ENCODE measurements around the gene PEX7. TPM values are rescaled to one million over a fixed set of nuclear protein-coding genes. Genes with fewer than 3 reads are reported as not detected.

The PEX7 gene
- total and polyA plus RNA-seq, 2 of the 8 experiments (the other 6 are each of a cell fraction or from before 2014, with no cell fraction given): 6.4 to 11.0 TPM

DNA sequence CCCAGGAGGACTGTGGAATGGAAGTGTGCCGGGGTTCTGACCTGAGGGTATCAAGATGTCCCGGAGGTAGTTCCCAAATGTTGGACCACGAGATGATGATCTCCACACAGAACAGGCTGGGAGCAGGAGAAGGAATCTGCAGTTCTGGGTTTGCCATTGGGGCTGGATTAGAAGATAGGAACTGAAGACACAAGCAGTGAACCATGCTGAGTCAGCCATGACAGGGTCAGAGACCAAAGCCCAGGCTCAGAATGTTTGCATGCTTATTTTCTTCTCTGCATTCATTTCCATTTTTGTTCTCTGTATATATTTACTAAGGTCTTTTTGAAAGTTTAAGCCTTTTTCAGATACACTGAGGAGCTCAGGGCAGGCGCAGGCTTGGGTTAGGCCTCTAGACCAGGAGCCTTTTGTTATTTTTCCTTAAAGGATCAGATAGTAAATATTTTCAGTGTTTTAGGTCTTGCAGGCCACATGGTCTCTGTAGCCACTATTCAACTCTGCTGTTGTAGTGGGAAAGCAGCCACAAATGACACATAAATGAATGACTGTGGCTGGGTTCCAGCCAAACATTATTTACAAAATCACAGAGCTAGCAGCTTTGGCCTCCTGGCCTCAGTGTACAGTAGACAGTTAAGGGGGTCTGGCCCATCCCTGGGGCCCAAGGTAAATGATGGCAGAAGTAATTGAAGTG lies 128.2 kb downstream of the PEX7 start:
- FAIRE-seq (no peak), DNase-seq (ENCODE audit: low read depth in 1 of 2, low spot score in 2 of 2) (no peak)
- 91% methylated on average over 4 of the region's 4 CpGs; no CpG with 5 or more reads in 1 of the 2 experiments for WGBS, 2 experiments (ENCODE audit: extremely low coverage in 1 of 2, insufficient coverage in 1 of 2, insufficient read length in 1 of 2, insufficient replicate concordance in 2 of 2, low coverage in 1 of 2, low lambda C conversion rate in 2 of 2, missing lambda C conversion rate in 1 of 2)
- H4K5ac ChIP-seq (ENCODE audit: insufficient read length, low read depth, low read length): no peak overlapping the region
- H3K23ac ChIP-seq (ENCODE audit: insufficient read length): no peak overlapping the region
- no peak overlapping the region for H3K14ac ChIP-seq (ENCODE audit: insufficient read length)
- no peaks in the 10 kb centered on the region for H3K23me2 ChIP-seq (ENCODE audit: low read depth, low read length)
- no peaks in the 10 kb centered on the region for H3K79me2 ChIP-seq (ENCODE audit: control insufficient read depth in 1 of 2, insufficient read depth in 2 of 2, low read length in 2 of 2)
- no peak overlapping the region for H4K91ac ChIP-seq (replicated peaks; ENCODE audit: insufficient read length, low read length)
- H2AFZ ChIP-seq (ENCODE audit: low read length): peak overlapping the region; percentile 13; the same call in 1 of the 2 replicates
- H3K9ac ChIP-seq (replicated peaks in 1 of 4; ENCODE audit: extremely low read depth in 1 of 4, low read depth in 3 of 4, low read length in 3 of 4): no peak overlapping the region
- H3K56ac ChIP-seq (replicated peaks; ENCODE audit: insufficient read length, low read depth, low read length): no peak overlapping the region
- no peak overlapping the region for H3K4me3 ChIP-seq (ENCODE audit: extremely low read depth in 1 of 4, insufficient read depth in 2 of 4, low read depth in 3 of 4, low read length in 4 of 4)
- peaks cover 0 to 7% (median 3%) of the 10 kb centered on the region in 4 experiments; a peak in 4 of 7 replicates for H3K4me1 ChIP-seq (replicated peaks in 1 of 4; ENCODE audit: control insufficient read depth in 3 of 4, insufficient read depth in 4 of 4, low read length in 3 of 4)
- no peak overlapping the region for H3K4ac ChIP-seq (replicated peaks; ENCODE audit: insufficient read length, low read depth, low read length)
- H2BK15ac ChIP-seq (ENCODE audit: low read length): no peak overlapping the region
- H2AK5ac ChIP-seq (ENCODE audit: low read depth, low read length): no peak overlapping the region
- no peaks in the 10 kb centered on the region for H3K27me3 ChIP-seq (replicated peaks in 1 of 4; ENCODE audit: control insufficient read depth in 3 of 4, extremely low read depth in 1 of 4, insufficient read depth in 3 of 4, low read length in 3 of 4)
- H3K79me1 ChIP-seq (ENCODE audit: low read depth, low read length): no peaks in the 10 kb centered on the region
- H2BK20ac ChIP-seq (ENCODE audit: low read length): no peak overlapping the region
- H4K8ac ChIP-seq (ENCODE audit: extremely low read depth, insufficient read depth, low read length): no peak overlapping the region
- 0 out of 4 replicates have a peak, but pooled peaks cover 0 to 2% of the 10 kb centered on the region in 2 experiments for H3K9me3 ChIP-seq (ENCODE audit: insufficient read depth in 2 of 2, low read depth in 1 of 2, low read length in 1 of 2)
- CTCF ChIA-PET (ENCODE audit: partially characterized antibody): interaction anchor here (0.6 to 1.0 kb wide), 2 partner anchors 9 to 95 kb away, joined by 3 read pairs; no protein-coding TSS in a partner anchor
- no peak overlapping the region for H3K27ac ChIP-seq (ENCODE audit: low read depth, low read length)
- POLR2A ChIA-PET (ENCODE audit: partially characterized antibody): no interaction called here
- H3K18ac ChIP-seq (ENCODE audit: extremely low read depth, low read length): no peak overlapping the region
- H2BK5ac ChIP-seq (ENCODE audit: low read depth, low read length): no peak overlapping the region
- H3K4me2 ChIP-seq (ENCODE audit: insufficient read depth in 1 of 2, low read depth in 2 of 2, low read length in 2 of 2): no peak overlapping the region
- no peaks in the 10 kb centered on the region for H4K20me1 ChIP-seq (replicated peaks in 1 of 2; ENCODE audit: control insufficient read depth in 1 of 2, insufficient read depth in 2 of 2, low read length in 2 of 2)
- H2BK120ac ChIP-seq (replicated peaks; ENCODE audit: low read depth, low read length): no peak overlapping the region
- no peaks in the 10 kb centered on the region for H3K36me3 ChIP-seq (ENCODE audit: control insufficient read depth in 2 of 4, insufficient read depth in 4 of 4, low read length in 3 of 4)
- no peak overlapping the region for H2BK12ac ChIP-seq (ENCODE audit: low read depth, low read length)
- TF ChIP-seq SRF (IDR thresholded peaks at IDR 0.05; ENCODE audit: low read depth, low read length) (no peak), EGR1 (IDR thresholded peaks at IDR 0.05; ENCODE audit: borderline replicate concordance, low read depth, low read length) (no peak), CBX8 (IDR thresholded peaks at IDR 0.05; ENCODE audit: borderline replicate concordance, low read depth, low read length) (no peak), CREB1 (IDR thresholded peaks at IDR 0.05) (no peak), CEBPB (IDR thresholded peaks at IDR 0.05; ENCODE audit: low read depth, low read length) (no peak), SP2 (IDR thresholded peaks at IDR 0.05; ENCODE audit: low read length) (no peak), TAF1 (IDR thresholded peaks at IDR 0.05; ENCODE audit: low read depth, low read length) (no peak), POLR2A (IDR thresholded peaks at IDR 0.05; ENCODE audit: control extremely low read depth in 1 of 2, low read depth in 2 of 2, low read length in 2 of 2) (no peak), SIN3A (conservative IDR thresholded peaks at IDR 0.05 in 1 of 2, IDR thresholded peaks at IDR 0.05 in 1 of 2; ENCODE audit: low read depth in 1 of 2, low read length in 2 of 2) (no peak), CHD1 (IDR thresholded peaks at IDR 0.05; ENCODE audit: low read depth, low read length) (no peak)
- TF ChIP-seq, protein P1, sequence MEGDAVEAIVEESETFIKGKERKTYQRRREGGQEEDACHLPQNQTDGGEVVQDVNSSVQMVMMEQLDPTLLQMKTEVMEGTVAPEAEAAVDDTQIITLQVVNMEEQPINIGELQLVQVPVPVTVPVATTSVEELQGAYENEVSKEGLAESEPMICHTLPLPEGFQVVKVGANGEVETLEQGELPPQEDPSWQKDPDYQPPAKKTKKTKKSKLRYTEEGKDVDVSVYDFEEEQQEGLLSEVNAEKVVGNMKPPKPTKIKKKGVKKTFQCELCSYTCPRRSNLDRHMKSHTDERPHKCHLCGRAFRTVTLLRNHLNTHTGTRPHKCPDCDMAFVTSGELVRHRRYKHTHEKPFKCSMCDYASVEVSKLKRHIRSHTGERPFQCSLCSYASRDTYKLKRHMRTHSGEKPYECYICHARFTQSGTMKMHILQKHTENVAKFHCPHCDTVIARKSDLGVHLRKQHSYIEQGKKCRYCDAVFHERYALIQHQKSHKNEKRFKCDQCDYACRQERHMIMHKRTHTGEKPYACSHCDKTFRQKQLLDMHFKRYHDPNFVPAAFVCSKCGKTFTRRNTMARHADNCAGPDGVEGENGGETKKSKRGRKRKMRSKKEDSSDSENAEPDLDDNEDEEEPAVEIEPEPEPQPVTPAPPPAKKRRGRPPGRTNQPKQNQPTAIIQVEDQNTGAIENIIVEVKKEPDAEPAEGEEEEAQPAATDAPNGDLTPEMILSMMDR (IDR thresholded peaks at IDR 0.05; ENCODE audit: control extremely low read depth in 1 of 3, insufficient read depth in 1 of 3, low read depth in 1 of 3, low read length in 3 of 3): no peak

Data from H1 (cell line).